Measurements from ENCODE around the gene TSPOAP1. TPM values are rescaled to one million over a fixed set of nuclear protein-coding genes. Genes with fewer than 3 reads are reported as not detected.

The TSPOAP1 gene
- total RNA-seq, 1 donor from 2014 or later: 0.79 TPM

DNA sequence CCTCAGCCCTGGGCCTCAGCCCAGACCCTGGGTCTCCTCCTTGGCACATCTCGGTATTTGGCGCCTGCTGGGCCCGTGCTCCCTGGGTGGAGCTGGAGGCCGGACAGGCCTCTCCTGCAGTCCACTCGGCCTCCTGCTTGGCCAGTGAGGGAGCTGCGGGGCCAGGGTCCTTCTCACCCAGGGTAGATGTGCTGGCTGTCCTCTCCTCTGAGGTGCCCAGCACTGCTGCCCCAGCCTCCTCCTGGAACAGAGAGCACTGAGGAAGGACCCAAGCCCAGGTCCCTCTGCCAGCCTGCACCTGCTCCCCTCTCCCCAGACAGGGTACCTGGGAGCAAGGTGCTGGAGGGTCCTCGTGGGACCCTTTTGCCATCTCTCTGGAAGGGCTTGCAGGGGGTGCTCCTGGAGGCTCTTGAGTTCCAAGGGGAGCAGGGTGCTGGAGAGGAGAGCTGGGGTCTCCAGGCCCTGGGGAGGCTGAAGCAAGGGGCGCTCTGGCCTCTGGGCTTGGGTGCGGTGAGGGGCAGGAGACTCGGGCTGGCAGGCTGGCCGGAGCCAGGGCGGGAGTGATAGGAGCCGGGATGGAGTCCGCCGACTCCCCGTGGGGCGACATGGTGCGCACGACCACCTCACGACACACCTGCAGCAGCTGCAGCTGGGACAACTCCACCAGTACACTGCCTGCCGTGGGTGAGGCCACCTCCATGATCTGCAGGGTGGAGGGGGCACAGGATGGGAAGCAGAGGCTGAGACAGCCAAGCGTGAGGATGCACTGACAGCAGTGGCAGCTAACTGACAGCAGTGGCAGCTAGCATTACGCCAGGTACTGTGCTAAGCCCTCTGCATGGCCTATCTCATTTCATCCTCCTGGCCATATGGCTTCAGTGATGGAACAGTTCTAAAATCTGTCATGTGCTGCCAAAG is 17.8 kb downstream of the TSPOAP1 start:
- Histone ChIP-seq H3K4me2 (ENCODE audit: low read length) (no peak overlapping the region), H3K9me3 (ENCODE audit: insufficient read depth, low read depth, low read length) (no peaks in the 10 kb centered on the region), H3K4me1 (ENCODE audit: insufficient read depth, low read length) (no peaks in the 10 kb centered on the region), H3K79me2 (ENCODE audit: insufficient read depth, low read length) (no peaks in the 10 kb centered on the region), H3K36me3 (ENCODE audit: insufficient read depth, low read length) (no peaks in the 10 kb centered on the region), H2AFZ (ENCODE audit: low read depth, low read length) (no peak overlapping the region), H3K9ac (ENCODE audit: low read length) (no peak overlapping the region), H4K20me1 (ENCODE audit: insufficient read depth, low read length) (no peaks in the 10 kb centered on the region), H3K4me3 (ENCODE audit: insufficient read depth, low read depth, low read length) (no peak overlapping the region), H3K27ac (ENCODE audit: low read depth, low read length) (no peak overlapping the region), H3K27me3 (ENCODE audit: insufficient read depth, low read length) (no peaks in the 10 kb centered on the region)
- no peaks in the 10 kb centered on the region for H3K4me1 Mint-ChIP-seq (ENCODE audit: low read depth, unreplicated experiment)
- no peak for DNase-seq (ENCODE audit: low read depth)
- no peak overlapping the region for H3K27ac Mint-ChIP-seq (ENCODE audit: unreplicated experiment)
- no peak for TF ChIP-seq EZH2 (IDR thresholded peaks at IDR 0.05; ENCODE audit: insufficient read depth, low read length)
- TF ChIP-seq, protein P1, sequence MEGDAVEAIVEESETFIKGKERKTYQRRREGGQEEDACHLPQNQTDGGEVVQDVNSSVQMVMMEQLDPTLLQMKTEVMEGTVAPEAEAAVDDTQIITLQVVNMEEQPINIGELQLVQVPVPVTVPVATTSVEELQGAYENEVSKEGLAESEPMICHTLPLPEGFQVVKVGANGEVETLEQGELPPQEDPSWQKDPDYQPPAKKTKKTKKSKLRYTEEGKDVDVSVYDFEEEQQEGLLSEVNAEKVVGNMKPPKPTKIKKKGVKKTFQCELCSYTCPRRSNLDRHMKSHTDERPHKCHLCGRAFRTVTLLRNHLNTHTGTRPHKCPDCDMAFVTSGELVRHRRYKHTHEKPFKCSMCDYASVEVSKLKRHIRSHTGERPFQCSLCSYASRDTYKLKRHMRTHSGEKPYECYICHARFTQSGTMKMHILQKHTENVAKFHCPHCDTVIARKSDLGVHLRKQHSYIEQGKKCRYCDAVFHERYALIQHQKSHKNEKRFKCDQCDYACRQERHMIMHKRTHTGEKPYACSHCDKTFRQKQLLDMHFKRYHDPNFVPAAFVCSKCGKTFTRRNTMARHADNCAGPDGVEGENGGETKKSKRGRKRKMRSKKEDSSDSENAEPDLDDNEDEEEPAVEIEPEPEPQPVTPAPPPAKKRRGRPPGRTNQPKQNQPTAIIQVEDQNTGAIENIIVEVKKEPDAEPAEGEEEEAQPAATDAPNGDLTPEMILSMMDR (IDR thresholded peaks at IDR 0.05; ENCODE audit: insufficient read depth, low read depth, low read length): no peak
- peaks cover 2% of the 10 kb centered on the region for H3K9me3 Mint-ChIP-seq (ENCODE audit: unreplicated experiment)
- FAIRE-seq: no peak
- peaks cover 38% of the 10 kb centered on the region for H3K27me3 Mint-ChIP-seq (ENCODE audit: low read depth, unreplicated experiment)
- H3K4me3 Mint-ChIP-seq (ENCODE audit: unreplicated experiment): no peak overlapping the region
- no peaks in the 10 kb centered on the region for H3K36me3 Mint-ChIP-seq (ENCODE audit: low read depth, unreplicated experiment)

DNA sequence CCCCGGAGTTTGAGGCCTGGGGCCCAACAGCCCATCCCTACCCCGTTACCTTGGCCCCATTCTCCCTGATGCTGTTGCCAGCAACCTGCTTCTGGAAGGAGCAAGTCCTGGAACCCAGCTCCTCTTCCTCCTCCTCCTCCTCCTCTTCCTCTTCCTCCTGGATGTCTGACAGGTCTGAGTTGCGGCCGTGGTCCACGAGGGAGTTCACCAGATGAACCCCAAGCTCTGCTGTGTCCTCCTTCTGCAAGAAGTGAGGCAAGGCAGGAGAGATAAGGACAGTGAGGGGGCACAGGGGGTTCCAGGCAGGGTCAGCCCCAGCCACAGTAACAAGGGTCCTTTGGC is 18.7 kb downstream of the TSPOAP1 start:
- H3K9me3 Mint-ChIP-seq (ENCODE audit: unreplicated experiment): peaks cover 2% of the 10 kb centered on the region
- Histone ChIP-seq H3K27ac (ENCODE audit: low read depth, low read length) (no peak overlapping the region), H3K9me3 (ENCODE audit: insufficient read depth, low read depth, low read length) (no peaks in the 10 kb centered on the region), H3K27me3 (ENCODE audit: insufficient read depth, low read length) (no peaks in the 10 kb centered on the region), H2AFZ (ENCODE audit: low read depth, low read length) (no peak overlapping the region), H3K9ac (ENCODE audit: low read length) (no peak overlapping the region), H3K4me3 (ENCODE audit: insufficient read depth, low read depth, low read length) (no peak overlapping the region), H3K36me3 (ENCODE audit: insufficient read depth, low read length) (no peaks in the 10 kb centered on the region), H3K79me2 (ENCODE audit: insufficient read depth, low read length) (no peaks in the 10 kb centered on the region), H3K4me2 (ENCODE audit: low read length) (no peak overlapping the region), H4K20me1 (ENCODE audit: insufficient read depth, low read length) (no peaks in the 10 kb centered on the region), H3K4me1 (ENCODE audit: insufficient read depth, low read length) (no peaks in the 10 kb centered on the region)
- H3K4me1 Mint-ChIP-seq (ENCODE audit: low read depth, unreplicated experiment): no peaks in the 10 kb centered on the region
- no peak overlapping the region for H3K27ac Mint-ChIP-seq (ENCODE audit: unreplicated experiment)
- no peak for TF ChIP-seq EZH2 (IDR thresholded peaks at IDR 0.05; ENCODE audit: insufficient read depth, low read length)
- TF ChIP-seq, protein P1 (IDR thresholded peaks at IDR 0.05; ENCODE audit: insufficient read depth, low read depth, low read length): no peak
- no peak overlapping the region for H3K4me3 Mint-ChIP-seq (ENCODE audit: unreplicated experiment)
- H3K36me3 Mint-ChIP-seq (ENCODE audit: low read depth, unreplicated experiment): no peaks in the 10 kb centered on the region
- FAIRE-seq (no peak), DNase-seq (ENCODE audit: low read depth) (no peak)
- H3K27me3 Mint-ChIP-seq (ENCODE audit: low read depth, unreplicated experiment): peaks cover 33% of the 10 kb centered on the region
